D721Med (cell line): ENCODE measurements around the gene AQP1.

Experiments used
- DNase-seq: peaks from one replicate; pipeline ENCODE4 v3.0.0; 2011; ENCODE audit warnings: low spot score; ENCODE audit not compliant: insufficient read length
- FAIRE-seq: peaks from 2 replicates; lab custom pipeline; 2011; peaks lifted over from hg19 to GRCh38; lab: Jason Lieb, UNC
- CTCF ChIP-seq: IDR thresholded peaks from 2 replicates; pipeline ENCODE4 v1.5.1; 2012; ENCODE audit warnings: mild to moderate bottlenecking, control low read depth; ENCODE audit not compliant: insufficient read depth; ENCODE audit errors: missing control alignments

AQP1 gene

DNA sequence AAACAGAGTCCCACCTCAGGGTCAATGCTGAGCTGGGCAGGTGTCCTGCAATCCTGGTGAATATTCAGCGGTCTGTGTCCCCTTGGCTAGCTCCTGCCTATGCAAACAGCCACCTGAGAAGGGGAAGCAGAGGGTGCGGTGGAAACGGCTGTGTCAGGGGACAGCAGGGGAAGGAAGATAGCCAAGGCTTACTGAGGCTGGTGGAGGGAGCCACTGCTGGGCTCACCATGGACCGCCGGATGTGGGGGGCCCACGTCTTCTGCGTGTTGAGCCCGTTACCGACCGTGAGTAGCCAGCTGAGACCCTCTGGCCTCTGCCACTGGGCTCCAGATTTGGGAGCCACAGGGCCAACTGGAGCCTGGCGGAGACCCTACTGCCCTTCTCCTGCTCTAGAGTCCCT is 52.2 kb downstream of the AQP1 start, which contains the start of gene GHRHR:
TSS of gene GHRHR (plus strand) at position 112 of the 400 bp plus-strand sequence. CDS start at position 228, 116 bp downstream.
- no peak for DNase-seq
- no peak for FAIRE-seq
- TF ChIP-seq CTCF, result no peak

- FAIRE-seq (no peak), DNase-seq (no peak)
- no peak for TF ChIP-seq CTCF
Measured at GRCh38 chr7:30965372-30965771, 53.7 kb downstream of the AQP1 start.

- no peak for TF ChIP-seq CTCF
- no peak for DNase-seq
- FAIRE-seq, result no peak
Measured at GRCh38 chr7:30965883-30966282, 54.2 kb downstream of the AQP1 start.

- DNase-seq (no peak), FAIRE-seq (no peak)
- TF ChIP-seq CTCF, result no peak
Measured at GRCh38 chr7:30968294-30968693, 56.6 kb downstream of the AQP1 start.

GRCh38 chr7:30968747-30969603 is 57.3 kb downstream of the AQP1 start:
- no peak for TF ChIP-seq CTCF
- DNase-seq (no peak), FAIRE-seq (no peak)

DNA sequence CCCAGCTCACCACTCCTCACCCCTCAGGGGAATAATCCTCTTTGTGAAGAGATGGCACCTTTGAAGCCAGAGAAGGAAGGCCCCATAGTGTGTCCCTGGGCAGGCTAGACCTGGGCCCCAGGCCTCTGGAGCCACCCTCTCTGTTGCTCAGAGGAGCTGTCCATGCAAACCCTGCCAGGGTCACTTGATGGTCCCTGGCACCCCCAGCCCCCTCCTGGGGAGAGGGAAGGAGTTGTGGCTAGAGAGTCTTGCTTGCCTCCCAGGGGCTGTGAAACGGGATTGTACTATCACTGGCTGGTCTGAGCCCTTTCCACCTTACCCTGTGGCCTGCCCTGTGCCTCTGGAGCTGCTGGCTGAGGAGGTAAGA is 57.9 kb downstream of the AQP1 start:
- TF ChIP-seq CTCF, result no peak
- no peak for FAIRE-seq
- no peak for DNase-seq

DNA sequence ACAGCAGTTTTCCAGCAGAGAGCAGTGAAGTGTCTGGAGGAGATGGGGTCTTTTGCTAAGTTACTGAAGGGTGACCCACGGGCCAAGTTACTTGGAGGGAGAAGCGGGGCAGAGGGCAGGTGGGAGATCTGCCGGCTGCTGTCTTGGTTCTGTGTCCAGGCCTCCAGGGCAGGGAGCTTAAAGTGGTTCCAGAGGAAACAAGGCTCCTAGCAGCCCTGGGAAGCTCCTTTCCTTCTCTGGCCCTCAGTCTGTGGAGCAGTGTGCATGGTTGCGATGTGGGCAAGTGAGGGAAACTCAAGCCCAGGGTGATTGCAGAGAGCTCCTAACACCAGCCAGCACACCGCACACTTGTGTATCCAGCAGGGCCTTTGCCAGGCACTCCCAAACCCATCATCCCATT is 58.4 kb downstream of the AQP1 start:
- FAIRE-seq (no peak), DNase-seq (no peak)
- TF ChIP-seq CTCF, result no peak
